Activated CD4-positive, alpha-beta T cell treated with anti-CD3 and anti-CD28 coated beads for 36 hours (primary cell): ENCODE results near the gene CNDP2. TPM values are rescaled to one million over a fixed set of nuclear protein-coding genes. Genes with fewer than 3 reads are reported as not detected.
"Not testable (repeated sequence)": the region's sequence is repeated elsewhere in the genome, so short reads cannot be mapped to it uniquely, and the experiment has no call there.

Experiments used
- ATAC-seq: fragments of 200-7000 bp; cut with Tn5 transposase; one replicate; pipeline ENCODE4 v1.10.0; 2021; ENCODE audit warnings: mild to moderate bottlenecking, moderate library complexity
- CTCF ChIA-PET: fragments of 350-600 bp; sonication (Branson Sonifier 250); formaldehyde crosslinking; loops from one replicate; lab custom pipeline; 2021; ENCODE audit warnings: antibody characterized with exemption; lab: Charles Lee
- POLR2A ChIA-PET: fragments of 350-600 bp; sonication (Branson Sonifier 250); formaldehyde crosslinking; loops from one replicate; lab custom pipeline; 2021; ENCODE audit warnings: antibody characterized with exemption, inconsistent platforms; lab: Charles Lee
- DNase-seq: peaks from one replicate; pipeline ENCODE4 v3.0.0-alpha.2; 2020
- H3K27ac Mint-ChIP-seq: one replicate; pipeline ENCODE4 v1.8.0; 2021; ENCODE audit warnings: mixed read lengths
- H3K27me3 Mint-ChIP-seq: one replicate; pipeline ENCODE4 v1.8.0; 2021; ENCODE audit warnings: mixed read lengths
- H3K36me3 Mint-ChIP-seq: one replicate; pipeline ENCODE4 v1.8.0; 2021; ENCODE audit warnings: low read depth, mixed read lengths
- H3K4me1 Mint-ChIP-seq: one replicate; pipeline ENCODE4 v1.8.0; 2021; ENCODE audit warnings: mixed read lengths
- H3K4me3 Mint-ChIP-seq: one replicate; pipeline ENCODE4 v1.8.0; 2021; ENCODE audit warnings: mild to moderate bottlenecking, moderate library complexity, mixed read lengths
- H3K9me3 Mint-ChIP-seq: one replicate; pipeline ENCODE4 v1.8.0; 2021; ENCODE audit warnings: low read depth, mixed read lengths
- intact Hi-C, 2 experiments: fragments of 100-400 bp; cut with DNase I in 1 of 2; cut with micrococcal nuclease in 1 of 2; formaldehyde crosslinking; loops; one replicate each; pipeline versions ENCODE4 v1.14.2 to v1.15.1; 2022 to 2024; cut with DNase I, micrococcal nuclease
- total RNA-seq, 2 experiments: library from RNA; stranded (reverse); gene quantifications; one replicate each; pipeline ENCODE4 v1.2.3, GENCODE V29; 2021

The CNDP2 gene
- total RNA-seq, 2 experiments from 2014 or later: 128 to 146 TPM

GRCh38 chr18:74492259-74492658 is 3.9 kb upstream of the CNDP2 start:
- POLR2A ChIA-PET: no interaction called here
- intact Hi-C loops: loop anchor here in 1 of 2 experiments (5.0 to 10.0 kb wide), 2 partner anchors 295 to 723 kb away; partner anchors contain the start of gene TSHZ1
- Mint-ChIP-seq H3K27ac (no peak overlapping the region), H3K36me3 (peaks cover under 1% of the 10 kb centered on the region), H3K4me1 (peaks cover 7% of the 10 kb centered on the region), H3K9me3 (no peaks in the 10 kb centered on the region), H3K27me3 (no peaks in the 10 kb centered on the region), H3K4me3 (no peak overlapping the region)
- no peak for DNase-seq
- CTCF ChIA-PET: interaction anchor here (0.5 to 4.8 kb wide), 6 partner anchors 8 to 716 kb away, joined by 3 to 40 read pairs (median 4); no protein-coding TSS in a partner anchor
- no peak for ATAC-seq

GRCh38 chr18:74493689-74494088 is 2.5 kb upstream of the CNDP2 start:
- H3K27ac Mint-ChIP-seq: no peak overlapping the region
- peak; percentile 21 for ATAC-seq

GRCh38 chr18:74494514-74494913 is 1.6 kb upstream of the CNDP2 start:
- Mint-ChIP-seq H3K27ac (no peak overlapping the region), H3K27me3 (no peaks in the 10 kb centered on the region), H3K4me1 (peaks cover 27% of the 10 kb centered on the region), H3K4me3 (peak overlapping the region; percentile 21), H3K36me3 (peaks cover 5% of the 10 kb centered on the region), H3K9me3 (no peaks in the 10 kb centered on the region)
- CTCF ChIA-PET: interaction anchor here (4.8 kb wide), 1 partner anchor 140 kb away, joined by 40 read pairs; no protein-coding TSS in a partner anchor
- no peak for ATAC-seq
- POLR2A ChIA-PET: no interaction called here
- no peak for DNase-seq
- intact Hi-C loops: loop anchor here in 1 of 2 experiments (5.0 to 10.0 kb wide), 2 partner anchors 297 to 720 kb away; partner anchors contain the start of gene TSHZ1

More at GRCh38 chr18:74493689-74494088, 2.5 kb upstream of the CNDP2 start:
- POLR2A ChIA-PET: no interaction called here
- CTCF ChIA-PET: interaction anchor here (0.5 to 4.8 kb wide), 21 partner anchors 9 to 336 kb away, joined by 3 to 40 read pairs (median 3); no protein-coding TSS in a partner anchor
- peak; percentile 72 for DNase-seq
- H3K4me3 Mint-ChIP-seq: no peak overlapping the region
- peaks cover 21% of the 10 kb centered on the region for H3K4me1 Mint-ChIP-seq
- intact Hi-C loops: loop anchor here (1.0 to 10.0 kb wide), 3 partner anchors 140 to 721 kb away; partner anchors contain the start of gene TSHZ1 (in 1 of the 2)
- no peaks in the 10 kb centered on the region for H3K27me3 Mint-ChIP-seq
- no peaks in the 10 kb centered on the region for H3K9me3 Mint-ChIP-seq
- peaks cover 4% of the 10 kb centered on the region for H3K36me3 Mint-ChIP-seq

- H3K4me1 Mint-ChIP-seq: peaks cover 43% of the 10 kb centered on the region
- no peaks in the 10 kb centered on the region for H3K9me3 Mint-ChIP-seq
- ChIA-PET POLR2A (interaction anchor here (1.0 to 1.4 kb wide), 2 partner anchors 12 to 99 kb away, joined by 3 to 4 read pairs; no protein-coding TSS in a partner anchor), CTCF (interaction anchor here (0.6 to 1.6 kb wide), 3 partner anchors 72 to 300 kb away, joined by 3 to 4 read pairs (median 3); no protein-coding TSS in a partner anchor)
- intact Hi-C loops: loop anchor here (1.0 to 10.0 kb wide), 10 partner anchors 101 to 1996 kb away; partner anchors contain the start of genes PTGR3 (in 1 of the 2), TIMM21 (in 1 of the 2), TSHZ1 (in 1 of the 2) and ZNF407 (in 1 of the 2)
- ATAC-seq (peak; percentile 11), DNase-seq (peak; percentile 62)
- H3K4me3 Mint-ChIP-seq: peak overlapping the region; percentile 81
- no peaks in the 10 kb centered on the region for H3K27me3 Mint-ChIP-seq
- H3K36me3 Mint-ChIP-seq: peaks cover 23% of the 10 kb centered on the region
- H3K27ac Mint-ChIP-seq: peak overlapping the region; percentile 100
Observed at GRCh38 chr18:74496508-74497323, 553 bp downstream of the CNDP2 start.

- H3K4me3 Mint-ChIP-seq: peak overlapping the region; percentile 81
- ChIA-PET POLR2A (no interaction called here), CTCF (interaction anchor here (0.6 to 1.0 kb wide), 2 partner anchors 98 to 144 kb away, joined by 3 to 4 read pairs; no protein-coding TSS in a partner anchor)
- peaks cover 47% of the 10 kb centered on the region for H3K4me1 Mint-ChIP-seq
- peaks cover 29% of the 10 kb centered on the region for H3K36me3 Mint-ChIP-seq
- H3K27ac Mint-ChIP-seq: peak overlapping the region; percentile 100
- peak; percentile 25 for DNase-seq
- ATAC-seq: no peak
- intact Hi-C loops: loop anchor here (5.0 to 10.0 kb wide), 5 partner anchors 125 to 1995 kb away; partner anchors contain the start of gene TSHZ1 (in 1 of the 2)
- H3K9me3 Mint-ChIP-seq: no peaks in the 10 kb centered on the region
- H3K27me3 Mint-ChIP-seq: no peaks in the 10 kb centered on the region
Observed at GRCh38 chr18:74497324-74497676, 1.1 kb downstream of the CNDP2 start.

GRCh38 chr18:74497778-74498177 is 1.6 kb downstream of the CNDP2 start:
- intact Hi-C loops: loop anchor here (5.0 to 10.0 kb wide), 5 partner anchors 125 to 1995 kb away; partner anchors contain the start of gene TSHZ1 (in 1 of the 2)
- Mint-ChIP-seq H3K9me3 (no peaks in the 10 kb centered on the region), H3K4me1 (peaks cover 48% of the 10 kb centered on the region), H3K27ac (peak overlapping the region; percentile 100), H3K4me3 (peak overlapping the region; percentile 81), H3K27me3 (no peaks in the 10 kb centered on the region), H3K36me3 (peaks cover 33% of the 10 kb centered on the region)
- no peak for DNase-seq
- no peak for ATAC-seq
- POLR2A ChIA-PET: no interaction called here
- CTCF ChIA-PET: interaction anchor here (0.6 to 1.4 kb wide), 3 partner anchors 98 to 415 kb away, joined by 3 to 4 read pairs (median 3); no protein-coding TSS in a partner anchor

- CTCF ChIA-PET: interaction anchor here (1.1 to 1.4 kb wide), 3 partner anchors 53 to 417 kb away, joined by 3 to 4 read pairs (median 3); no protein-coding TSS in a partner anchor
- Mint-ChIP-seq H3K4me3 (peak overlapping the region; percentile 82), H3K36me3 (peaks cover 39% of the 10 kb centered on the region), H3K9me3 (no peaks in the 10 kb centered on the region), H3K27me3 (no peaks in the 10 kb centered on the region), H3K27ac (peak overlapping the region; percentile 100), H3K4me1 (peaks cover 45% of the 10 kb centered on the region)
- ATAC-seq: peak; percentile 70
- peak; percentile 90 for DNase-seq
- intact Hi-C loops: loop anchor here (1.0 to 10.0 kb wide), 7 partner anchors 98 to 1993 kb away; partner anchors contain the start of genes TIMM21 (in 1 of the 2), TSHZ1 (in 1 of the 2) and ZNF407 (in 1 of the 2)
- POLR2A ChIA-PET: interaction anchor here (0.6 kb wide), 1 partner anchor 22 kb away, joined by 4 read pairs; no protein-coding TSS in a partner anchor
Observed at GRCh38 chr18:74498712-74499627, 2.8 kb downstream of the CNDP2 start.

GRCh38 chr18:74499633-74500032 is 3.5 kb downstream of the CNDP2 start:
- peak overlapping the region; percentile 82 for H3K4me3 Mint-ChIP-seq
- DNase-seq (peak; percentile 69), ATAC-seq (peak; percentile 21)
- POLR2A ChIA-PET: no interaction called here
- H3K27me3 Mint-ChIP-seq: no peaks in the 10 kb centered on the region
- H3K27ac Mint-ChIP-seq: peak overlapping the region; percentile 100
- CTCF ChIA-PET: interaction anchor here (1.0 to 1.4 kb wide), 3 partner anchors 52 to 333 kb away, joined by 3 to 4 read pairs (median 3); no protein-coding TSS in a partner anchor
- H3K9me3 Mint-ChIP-seq: no peaks in the 10 kb centered on the region
- H3K36me3 Mint-ChIP-seq: peaks cover 39% of the 10 kb centered on the region
- intact Hi-C loops: loop anchor here (1.0 to 10.0 kb wide), 7 partner anchors 98 to 1993 kb away; partner anchors contain the start of genes TIMM21 (in 1 of the 2), TSHZ1 (in 1 of the 2) and ZNF407 (in 1 of the 2)
- H3K4me1 Mint-ChIP-seq: peaks cover 45% of the 10 kb centered on the region

- peaks cover 42% of the 10 kb centered on the region for H3K36me3 Mint-ChIP-seq
- ChIA-PET CTCF (interaction anchor here (1.0 kb wide), 1 partner anchor 129 kb away, joined by 3 read pairs; no protein-coding TSS in a partner anchor), POLR2A (no interaction called here)
- peaks cover 45% of the 10 kb centered on the region for H3K4me1 Mint-ChIP-seq
- H3K27me3 Mint-ChIP-seq: no peaks in the 10 kb centered on the region
- ATAC-seq (no peak), DNase-seq (no peak)
- peak overlapping the region; percentile 83 for H3K27ac Mint-ChIP-seq
- intact Hi-C loops: no loop called here
- peak overlapping the region; percentile 64 for H3K4me3 Mint-ChIP-seq
- H3K9me3 Mint-ChIP-seq: no peaks in the 10 kb centered on the region
Observed at GRCh38 chr18:74500372-74500771, 4.2 kb downstream of the CNDP2 start.

- H3K27me3 Mint-ChIP-seq, ATAC-seq, POLR2A ChIA-PET, H3K9me3 Mint-ChIP-seq, intact Hi-C loops, DNase-seq: not testable (repeated sequence)
- Mint-ChIP-seq H3K27ac (peak overlapping the region; percentile 83), H3K36me3 (peaks cover 46% of the 10 kb centered on the region), H3K4me3 (peak overlapping the region; percentile 64), H3K4me1 (peaks cover 45% of the 10 kb centered on the region)
- CTCF ChIA-PET: interaction anchor here (1.0 kb wide), 1 partner anchor 129 kb away, joined by 3 read pairs; no protein-coding TSS in a partner anchor
Observed at GRCh38 chr18:74500774-74501173, 4.6 kb downstream of the CNDP2 start.
